Gastrocnemius medialis (tissue), 4 donors: Measurements from ENCODE around the gene ALG14. TPM values are rescaled to one million over a fixed set of nuclear protein-coding genes. Genes with fewer than 3 reads are reported as not detected.

Experiments used
- ATAC-seq, 2 donors: fragments of 150-250 bp; one replicate each; pipeline ENCODE4 v1.9.1; 2016
- DNase-seq, 2 donors: peaks; one replicate each; pipeline ENCODE4 v3.0.0-alpha.2; 2019
- H3K27ac ChIP-seq, 4 donors: fragments of 200-600 bp; sonication (generic); 1 replicate in 1 of 4; 2 replicates in 3 of 4; pipeline ENCODE4 v1.5.1; 2016 to 2018; ENCODE audit warnings: mild to moderate bottlenecking in 2 of 4, moderate library complexity in 1 of 4
- H3K27me3 ChIP-seq, 3 donors: fragments of 200-600 bp; sonication (generic) in 2 of 3; 1 replicate in 1 of 3; 2 replicates in 2 of 3; pipeline versions ENCODE4 v1.5.1 to v1.6.0; 2016 to 2019; ENCODE audit warnings: mild to moderate bottlenecking in 1 of 3, moderate library complexity in 1 of 3
- H3K36me3 ChIP-seq, 2 donors: fragments of 200-600 bp; sonication (generic) in 1 of 2; one replicate each; pipeline ENCODE4 v1.5.1; 2017 to 2018
- H3K4me1 ChIP-seq, 2 donors: fragments of 200-600 bp; sonication (generic) in 1 of 2; one replicate each; pipeline ENCODE4 v1.5.1; 2016 to 2017; ENCODE audit warnings: mild to moderate bottlenecking in 2 of 2
- H3K4me3 ChIP-seq, 4 donors: fragments of 200-600 bp; sonication (generic) in 3 of 4; 1 replicate in 1 of 4; 2 replicates in 3 of 4; pipeline ENCODE4 v1.5.1; 2016 to 2019; ENCODE audit warnings: mild to moderate bottlenecking in 2 of 4
- H3K9me3 ChIP-seq, 3 donors: fragments of 200-600 bp; sonication (generic) in 2 of 3; 1 replicate in 1 of 3; 2 replicates in 2 of 3; pipeline ENCODE4 v1.5.1; 2016 to 2019
- CTCF ChIP-seq, 5 experiments: fragments of 450-650 bp in 3 of 5; fragments of 200-600 bp in 2 of 5; sonication (generic) in 2 of 5; IDR thresholded peaks in 4 of 5; conservative IDR thresholded peaks in 1 of 5; 1 replicate in 4 of 5; 2 replicates in 1 of 5; pipeline ENCODE4 v1.5.1; 2016 to 2019; ENCODE audit warnings: antibody characterized with exemption in 5 of 5, mild to moderate bottlenecking in 3 of 5, moderate library complexity in 3 of 5
- POLR2A ChIP-seq, 2 donors: fragments of 450-650 bp; IDR thresholded peaks; one replicate each; pipeline ENCODE4 v1.6.1; 2017; ENCODE audit warnings: antibody characterized with exemption in 2 of 2, mild to moderate bottlenecking in 2 of 2, moderate library complexity in 2 of 2
- in situ Hi-C, 4 donors: fragments of 200-750 bp; cut with MboI; loops; one replicate each; pipeline versions ENCODE4 v1.15.0 to v1.8.0; 2017; ENCODE audit warnings: low sequenced_read_pairs in 4 of 4
- intact Hi-C: fragments of 100-400 bp; cut with DNase I; formaldehyde crosslinking; loops from one replicate; pipeline ENCODE4 v1.15.1; 2023; ENCODE audit warnings: low total_unique reads
- total RNA-seq, 4 donors: library from RNA; depleted of rRNA; stranded (reverse); fragments of >200 nt; gene quantifications; one replicate each; pipeline versions ENCODE4 v1.1.0 to v1.2.3, GENCODE V29; 2016

ALG14 gene
- total RNA-seq, 4 donors from 2014 or later: 0.24 to 0.97 (median 0.77) TPM

- H3K4me1 ChIP-seq: no peaks in the 10 kb centered on the region
These were observed 119.6 kb downstream of the ALG14 start for GRCh38 chr1:94953107-94953506.

GRCh38 chr1:94952539-94952938 lies 120.2 kb downstream of the ALG14 start:
- no peak for TF ChIP-seq POLR2A (IDR thresholded peaks at IDR 0.05)
- TF ChIP-seq CTCF (IDR thresholded peaks at IDR 0.05 in 4 of 5, conservative IDR thresholded peaks at IDR 0.05 in 1 of 5): no peak
- intact Hi-C loops: no loop called here
- Histone ChIP-seq H3K27me3 (no peaks in the 10 kb centered on the region), H3K9me3 (no peaks in the 10 kb centered on the region), H3K36me3 (no peaks in the 10 kb centered on the region), H3K27ac (no peak overlapping the region), H3K4me3 (no peak overlapping the region), H3K4me1 (no peaks in the 10 kb centered on the region)
- in situ Hi-C loops: no loop called here
- ATAC-seq (no peak), DNase-seq (no peak)

More at GRCh38 chr1:94953107-94953506, 119.6 kb downstream of the ALG14 start:
- H3K9me3 ChIP-seq: no peaks in the 10 kb centered on the region
- H3K4me3 ChIP-seq: no peak overlapping the region
- in situ Hi-C loops: no loop called here
- intact Hi-C loops: no loop called here
- no peak for DNase-seq
- no peak for ATAC-seq
- no peaks in the 10 kb centered on the region for H3K36me3 ChIP-seq
- no peak for TF ChIP-seq CTCF (IDR thresholded peaks at IDR 0.05 in 4 of 5, conservative IDR thresholded peaks at IDR 0.05 in 1 of 5)
- no peak for TF ChIP-seq POLR2A (IDR thresholded peaks at IDR 0.05)
- no peaks in the 10 kb centered on the region for H3K27me3 ChIP-seq
- H3K27ac ChIP-seq: no peak overlapping the region

DNA sequence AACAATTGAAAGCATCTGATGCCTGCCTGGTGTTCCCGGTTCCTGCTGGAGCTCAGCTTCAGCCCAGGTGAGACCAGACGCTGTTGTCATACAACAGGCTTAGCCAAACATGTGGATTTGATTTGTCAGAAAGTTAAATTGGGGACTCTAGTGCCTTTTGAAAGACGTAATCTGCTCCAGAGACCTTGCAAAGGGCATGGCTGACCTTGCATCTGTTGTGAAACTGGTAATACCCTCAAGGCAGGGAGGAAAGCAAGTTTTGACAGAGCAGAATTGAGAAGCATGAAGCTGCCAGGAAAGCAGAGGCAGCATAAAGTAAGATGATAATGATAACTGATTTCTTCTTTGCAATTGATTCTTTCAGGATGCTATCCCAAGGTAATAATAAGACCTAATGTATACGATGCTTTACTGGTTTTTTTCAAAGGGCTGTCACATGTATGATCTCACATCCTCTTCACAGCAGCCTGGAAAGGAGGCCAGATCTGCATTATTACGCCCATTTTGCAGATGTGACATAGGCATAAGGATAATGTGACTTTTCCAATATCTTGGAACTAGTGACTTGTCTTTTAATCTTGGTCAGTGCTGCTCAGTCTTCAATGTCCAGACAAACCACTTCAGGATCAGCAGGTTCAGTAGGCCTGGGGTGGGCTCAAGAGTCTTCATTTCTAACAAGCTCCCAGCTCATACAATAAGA lies 121.1 kb downstream of the ALG14 start:
- intact Hi-C loops: no loop called here

GRCh38 chr1:94951046-94951445 lies 121.7 kb downstream of the ALG14 start:
- H3K4me3 ChIP-seq: no peak overlapping the region
- no peaks in the 10 kb centered on the region for H3K9me3 ChIP-seq
- H3K4me1 ChIP-seq: no peaks in the 10 kb centered on the region
- no peaks in the 10 kb centered on the region for H3K27me3 ChIP-seq
- no peak overlapping the region for H3K27ac ChIP-seq
- TF ChIP-seq POLR2A (IDR thresholded peaks at IDR 0.05) (no peak), CTCF (IDR thresholded peaks at IDR 0.05 in 4 of 5, conservative IDR thresholded peaks at IDR 0.05 in 1 of 5) (no peak)
- intact Hi-C loops: no loop called here
- in situ Hi-C loops: no loop called here
- no peak for ATAC-seq
- DNase-seq: no peak
- no peaks in the 10 kb centered on the region for H3K36me3 ChIP-seq

More for the DNA sequence above, 121.1 kb downstream of the ALG14 start:
- in situ Hi-C loops: no loop called here
- no peak for DNase-seq
- no peak overlapping the region for H3K27ac ChIP-seq
- no peak for ATAC-seq
- no peaks in the 10 kb centered on the region for H3K9me3 ChIP-seq
- H3K27me3 ChIP-seq: no peaks in the 10 kb centered on the region
- no peaks in the 10 kb centered on the region for H3K4me1 ChIP-seq
- TF ChIP-seq CTCF (IDR thresholded peaks at IDR 0.05 in 4 of 5, conservative IDR thresholded peaks at IDR 0.05 in 1 of 5) (no peak), POLR2A (IDR thresholded peaks at IDR 0.05) (no peak)
- no peak overlapping the region for H3K4me3 ChIP-seq
- no peaks in the 10 kb centered on the region for H3K36me3 ChIP-seq
